Gastroesophageal sphincter (tissue), 3 donors: ENCODE results near the gene PDE4B.

Source experiments
- CTCF ChIP-seq, 4 experiments: fragments of 200-600 bp in 2 of 4; fragments of 450-650 bp in 2 of 4; sonication (generic) in 1 of 4; IDR thresholded peaks; one replicate each; pipeline ENCODE4 v1.5.1; 2017 to 2019; ENCODE audit warnings: antibody characterized with exemption in 4 of 4, mild to moderate bottlenecking in 2 of 4, moderate library complexity in 2 of 4
- POLR2A ChIP-seq, 2 donors: fragments of 450-650 bp; IDR thresholded peaks; one replicate each; pipeline ENCODE4 v1.6.1; 2017; ENCODE audit warnings: antibody characterized with exemption in 2 of 2, mild to moderate bottlenecking in 2 of 2, moderate library complexity in 1 of 2

GRCh38 chr1:66412704-66413103 is 620.0 kb downstream of the PDE4B start:
- TF ChIP-seq POLR2A (IDR thresholded peaks at IDR 0.05) (no peak), CTCF (IDR thresholded peaks at IDR 0.05) (no peak)
